ENCODE results near the gene HIGD1A.

DNA sequence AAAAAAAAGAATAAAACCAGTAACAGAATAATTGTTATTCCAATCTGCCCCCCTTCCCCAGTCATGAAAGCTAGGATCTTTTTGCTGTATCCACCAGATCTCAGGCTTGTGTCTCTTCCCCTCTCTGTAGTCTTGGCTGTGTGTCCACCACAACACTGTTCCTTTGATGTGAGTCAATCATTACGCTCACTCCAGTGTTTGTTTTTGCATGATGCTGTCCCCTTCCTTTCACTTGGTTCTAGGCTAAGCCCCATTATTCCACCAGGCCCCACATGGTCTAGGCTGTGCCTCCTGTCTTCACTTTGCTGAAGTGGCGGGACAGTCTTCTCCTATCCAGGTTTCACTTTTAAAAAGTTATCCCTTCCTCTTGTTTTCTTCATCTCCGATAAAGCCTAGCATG, 18.5 kb upstream of the HIGD1A start:
- TF ChIP-seq POLR2AphosphoS5 (IDR thresholded peaks at IDR 0.05; ENCODE audit: borderline replicate concordance, low read depth, low read length) (no peak), EZH2 (IDR thresholded peaks at IDR 0.05) (no peak)

All from SK-N-MC (cell line).